ENCODE results near the gene ITK.
A peak's percentile ranks its signal among the peaks of the same experiment; 100 is the strongest.

ITK gene

GRCh38 chr5:157258450-157258849, 77.8 kb downstream of the ITK start:
- Histone ChIP-seq H3K9me3 (no peaks in the 10 kb centered on the region), H3K4me1 (ENCODE audit: control insufficient read depth in 1 of 2, insufficient read depth in 1 of 2, low read depth in 1 of 2, low read length in 1 of 2) (peaks cover 27 to 29% of the 10 kb centered on the region in 2 experiments), H3K27me3 (no peaks in the 10 kb centered on the region), H3K27ac (no peak overlapping the region), H3K4me3 (ENCODE audit: low read depth in 1 of 2, low read length in 1 of 2) (no peak overlapping the region), H3K36me3 (no peaks in the 10 kb centered on the region)
- TF ChIP-seq CTCF (IDR thresholded peaks at IDR 0.05): no peak

- no peaks in the 10 kb centered on the region for H3K36me3 ChIP-seq
- H3K27ac ChIP-seq: no peak overlapping the region
- no peaks in the 10 kb centered on the region for H3K9me3 ChIP-seq
- peaks cover 33 to 34% of the 10 kb centered on the region in 2 experiments for H3K4me1 ChIP-seq (ENCODE audit: control insufficient read depth in 1 of 2, insufficient read depth in 1 of 2, low read depth in 1 of 2, low read length in 1 of 2)
- no peak for TF ChIP-seq CTCF (IDR thresholded peaks at IDR 0.05)
- no peak overlapping the region for H3K4me3 ChIP-seq (ENCODE audit: low read depth in 1 of 2, low read length in 1 of 2)
- no peaks in the 10 kb centered on the region for H3K27me3 ChIP-seq
These were observed 79.1 kb downstream of the ITK start for GRCh38 chr5:157259699-157260098.

- Histone ChIP-seq H3K9me3 (no peaks in the 10 kb centered on the region), H3K36me3 (no peaks in the 10 kb centered on the region), H3K4me3 (ENCODE audit: low read depth in 1 of 2, low read length in 1 of 2) (peak overlapping the region; percentile 3 to 43), H3K27me3 (no peaks in the 10 kb centered on the region), H3K27ac (peak overlapping the region; percentile 96), H3K4me1 (ENCODE audit: control insufficient read depth in 1 of 2, insufficient read depth in 1 of 2, low read depth in 1 of 2, low read length in 1 of 2) (peaks cover 64 to 66% of the 10 kb centered on the region in 2 experiments)
- TF ChIP-seq CTCF (IDR thresholded peaks at IDR 0.05): no peak
These were observed 83.0 kb downstream of the ITK start for GRCh38 chr5:157263496-157264090.

- H3K27ac ChIP-seq: peak within 1 kb of the TSS; percentile 96
These were observed 85.2 kb downstream of the ITK start, which contains the start of gene CYFIP2 for GRCh38 chr5:157265714-157266285. Gene CYFIP2 (plus strand): TSS chr5:157266123. CDS start chr5:157285362, 19,239 bp downstream.

DNA sequence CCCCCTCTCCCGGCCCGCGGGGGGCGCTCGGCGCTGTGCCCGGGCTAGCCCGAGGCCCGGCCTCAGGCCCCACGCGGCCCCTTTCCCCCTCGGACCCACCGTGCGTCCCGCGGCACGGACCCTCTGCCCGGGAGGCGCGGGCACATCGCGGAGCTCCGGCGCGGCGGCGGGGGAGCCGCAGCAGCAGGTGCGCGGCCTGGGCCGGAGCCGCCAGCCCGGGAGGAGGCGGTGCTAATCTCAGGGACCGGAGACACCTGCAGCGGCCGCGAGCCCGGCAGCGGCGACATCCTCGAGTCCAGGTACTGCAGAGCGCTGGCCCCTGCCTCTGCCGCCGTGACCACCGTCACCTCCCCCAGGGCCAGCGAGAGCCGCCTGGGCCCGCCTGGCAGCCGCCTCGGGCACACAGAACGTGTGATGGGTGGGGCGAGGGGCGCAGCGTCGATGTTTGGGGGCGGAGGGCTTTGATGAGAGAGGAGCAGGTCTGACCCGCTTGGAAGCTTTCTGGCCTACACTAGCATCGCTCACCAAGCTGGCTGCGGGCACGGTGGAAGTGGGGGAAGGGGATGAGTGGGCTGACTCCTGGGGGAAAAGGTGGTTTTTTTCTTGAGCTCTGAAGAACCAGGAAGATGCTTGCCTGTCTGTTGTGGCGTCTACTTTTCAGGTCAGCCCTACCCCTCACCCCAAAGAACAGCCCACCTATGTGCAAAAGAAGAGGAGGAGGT, 85.8 kb downstream of the ITK start:
- no peaks in the 10 kb centered on the region for H3K27me3 ChIP-seq
- H3K36me3 ChIP-seq: no peaks in the 10 kb centered on the region
- H3K27ac ChIP-seq: peak overlapping the region; percentile 96
- H3K4me1 ChIP-seq (ENCODE audit: control insufficient read depth in 1 of 2, insufficient read depth in 1 of 2, low read depth in 1 of 2, low read length in 1 of 2): peaks cover 91% of the 10 kb centered on the region in 2 experiments
- no peak for TF ChIP-seq CTCF (IDR thresholded peaks at IDR 0.05)
- H3K4me3 ChIP-seq (ENCODE audit: low read depth in 1 of 2, low read length in 1 of 2): peak overlapping the region; percentile 89 to 91
- H3K9me3 ChIP-seq: no peaks in the 10 kb centered on the region

More at GRCh38 chr5:157265714-157266285, 85.2 kb downstream of the ITK start, which contains the start of gene CYFIP2:
- Histone ChIP-seq H3K4me1 (ENCODE audit: control insufficient read depth in 1 of 2, insufficient read depth in 1 of 2, low read depth in 1 of 2, low read length in 1 of 2) (peaks cover 86 to 88% of the 10 kb centered on the region in 2 experiments), H3K4me3 (ENCODE audit: low read depth in 1 of 2, low read length in 1 of 2) (peak within 1 kb of the TSS; percentile 89 to 91), H3K36me3 (no peaks in the 10 kb centered on the region), H3K9me3 (no peaks in the 10 kb centered on the region), H3K27me3 (no peaks in the 10 kb centered on the region)
- peak; percentile 57 for TF ChIP-seq CTCF (IDR thresholded peaks at IDR 0.05)
